Measurements from ENCODE around the gene IGLL1.

GRCh38 chr22:23578306-23578705 is 1.8 kb downstream of the IGLL1 start:
- TF ChIP-seq POLR2A (IDR thresholded peaks at IDR 0.05; ENCODE audit: extremely low read depth, insufficient read length) (no peak), CTCF (IDR thresholded peaks at IDR 0.05; ENCODE audit: low read depth, low read length) (no peak), MAX (IDR thresholded peaks at IDR 0.05; ENCODE audit: low read depth, low read length) (no peak), MYC (IDR thresholded peaks at IDR 0.05; ENCODE audit: low read depth, low read length) (no peak)
